Dendritic cell treated with granulocyte-macrophage colony-stimulating factor and Interleukin-4, amounts not matched to agents 40 ng/mL and 50 ng/mL, for 4 days (primary cell): Measurements from ENCODE around the gene CMSS1.
"Not testable (repeated sequence)": the region's sequence is repeated elsewhere in the genome, so short reads cannot be mapped to it uniquely, and the experiment has no call there.

Source experiments
- H3K27ac Mint-ChIP-seq: one replicate; pipeline ENCODE4 v1.8.0; 2022; ENCODE audit warnings: mild to moderate bottlenecking, mixed read lengths
- H3K27me3 Mint-ChIP-seq: one replicate; pipeline ENCODE4 v1.8.0; 2022; ENCODE audit warnings: mild to moderate bottlenecking, mixed read lengths
- H3K36me3 Mint-ChIP-seq: one replicate; pipeline ENCODE4 v1.8.0; 2022; ENCODE audit warnings: low read depth, mixed read lengths
- H3K4me1 Mint-ChIP-seq: one replicate; pipeline ENCODE4 v1.8.0; 2022; ENCODE audit warnings: low read depth, mixed read lengths
- H3K4me3 Mint-ChIP-seq: one replicate; pipeline ENCODE4 v1.8.0; 2022; ENCODE audit warnings: mild to moderate bottlenecking, moderate library complexity, mixed read lengths
- H3K9me3 Mint-ChIP-seq: one replicate; pipeline ENCODE4 v1.8.0; 2022; ENCODE audit warnings: mixed read lengths
- intact Hi-C: fragments of 100-400 bp; cut with micrococcal nuclease; formaldehyde crosslinking; loops from one replicate; pipeline ENCODE4 v1.15.0; 2022

Gene CMSS1

DNA sequence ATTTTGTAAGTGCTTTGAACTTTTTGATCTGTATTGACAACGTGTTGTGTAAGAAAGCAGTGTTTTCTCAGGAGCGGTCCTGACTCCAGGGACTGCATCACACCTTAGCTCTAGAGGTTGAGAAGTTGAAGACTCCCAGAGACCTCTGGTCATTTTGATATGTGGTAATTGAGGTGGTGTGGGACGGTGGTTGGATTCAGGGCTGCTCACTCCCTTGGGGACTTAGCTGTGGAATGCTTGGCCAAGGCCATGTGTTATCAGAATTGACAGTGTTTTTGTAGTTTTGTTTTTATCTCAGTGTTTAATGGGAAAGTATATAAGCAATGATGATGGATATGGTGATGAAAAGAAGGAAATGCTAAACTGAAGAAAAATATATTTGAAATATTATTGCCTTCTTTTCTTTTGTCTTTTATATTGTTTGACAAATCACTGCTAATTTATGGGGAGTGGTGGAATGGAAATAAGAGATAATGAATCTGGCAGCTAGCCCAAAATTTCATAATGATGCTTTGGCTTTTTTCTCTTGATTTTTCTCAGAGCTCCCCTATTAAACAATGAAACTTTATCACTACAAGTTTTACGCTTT, 16.0 kb downstream of the CMSS1 start:
- H3K27me3 Mint-ChIP-seq = no peaks in the 10 kb centered on the region
- no peaks in the 10 kb centered on the region for H3K9me3 Mint-ChIP-seq
- H3K4me1 Mint-ChIP-seq = peaks cover 4% of the 10 kb centered on the region
- H3K27ac Mint-ChIP-seq = no peak overlapping the region
- no peaks in the 10 kb centered on the region for H3K36me3 Mint-ChIP-seq
- intact Hi-C loops = loop anchor here (5.0 kb wide), 1 partner anchor 759 kb away; no protein-coding TSS in a partner anchor
- no peak overlapping the region for H3K4me3 Mint-ChIP-seq

DNA sequence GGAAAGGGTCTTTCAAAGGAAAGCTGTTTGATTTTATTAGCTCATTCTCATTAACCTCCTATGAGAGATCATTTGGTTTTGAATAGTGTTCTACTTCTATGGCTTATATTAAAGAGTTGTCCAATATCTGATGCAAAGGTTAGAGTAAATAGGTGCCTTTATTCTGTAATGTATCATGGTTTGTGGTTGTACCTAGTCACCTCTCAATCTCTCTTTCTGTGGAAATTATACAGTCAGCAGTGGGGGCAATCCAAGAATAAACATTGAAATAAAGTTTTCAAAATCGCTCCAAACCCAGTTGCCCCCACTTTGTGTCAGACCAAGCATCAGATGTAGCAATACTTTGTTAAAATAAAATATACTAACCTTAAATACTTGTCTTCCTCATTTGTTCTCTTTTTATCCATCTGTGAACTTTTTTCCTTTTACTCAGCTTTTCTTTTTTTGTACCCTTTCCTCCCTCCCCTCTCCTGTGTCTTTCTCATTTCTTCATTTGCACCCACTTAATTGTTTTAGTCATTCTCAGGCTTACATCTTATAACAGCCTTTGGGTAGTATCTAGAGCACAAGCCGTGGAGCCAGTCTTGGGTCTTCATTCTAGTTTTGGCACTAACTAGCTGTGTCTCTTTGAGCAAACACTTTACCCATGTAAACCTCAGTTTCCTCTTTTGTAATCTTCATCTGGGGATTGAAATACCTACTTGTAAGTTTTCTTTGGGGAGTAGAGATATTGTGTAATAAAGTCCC, 16.7 kb downstream of the CMSS1 start:
- intact Hi-C loops = loop anchor here (5.0 kb wide), 1 partner anchor 758 kb away; no protein-coding TSS in a partner anchor
- Mint-ChIP-seq H3K36me3 (no peaks in the 10 kb centered on the region), H3K27ac (no peak overlapping the region), H3K9me3 (no peaks in the 10 kb centered on the region), H3K27me3 (no peaks in the 10 kb centered on the region), H3K4me3 (no peak overlapping the region), H3K4me1 (peaks cover 4% of the 10 kb centered on the region)

GRCh38 chr3:99836681-99837080, 19.0 kb downstream of the CMSS1 start:
- no peak overlapping the region for H3K4me3 Mint-ChIP-seq
- H3K9me3 Mint-ChIP-seq = no peaks in the 10 kb centered on the region
- no peak overlapping the region for H3K27ac Mint-ChIP-seq
- no peaks in the 10 kb centered on the region for H3K27me3 Mint-ChIP-seq
- H3K4me1 Mint-ChIP-seq = no peaks in the 10 kb centered on the region
- intact Hi-C loops = no loop called here
- H3K36me3 Mint-ChIP-seq = no peaks in the 10 kb centered on the region

GRCh38 chr3:99837715-99838114, 20.1 kb downstream of the CMSS1 start:
- Mint-ChIP-seq H3K36me3 (no peaks in the 10 kb centered on the region), H3K9me3 (no peaks in the 10 kb centered on the region), H3K4me1 (no peaks in the 10 kb centered on the region), H3K27me3 (no peaks in the 10 kb centered on the region), H3K4me3 (no peak overlapping the region), H3K27ac (no peak overlapping the region)
- intact Hi-C loops = no loop called here

- no peaks in the 10 kb centered on the region for H3K4me1 Mint-ChIP-seq
- no peaks in the 10 kb centered on the region for H3K9me3 Mint-ChIP-seq
- no peak overlapping the region for H3K4me3 Mint-ChIP-seq
- no peak overlapping the region for H3K27ac Mint-ChIP-seq
- H3K36me3 Mint-ChIP-seq = no peaks in the 10 kb centered on the region
- intact Hi-C loops = no loop called here
- no peaks in the 10 kb centered on the region for H3K27me3 Mint-ChIP-seq
These were observed 21.1 kb downstream of the CMSS1 start for GRCh38 chr3:99838755-99839154.

DNA sequence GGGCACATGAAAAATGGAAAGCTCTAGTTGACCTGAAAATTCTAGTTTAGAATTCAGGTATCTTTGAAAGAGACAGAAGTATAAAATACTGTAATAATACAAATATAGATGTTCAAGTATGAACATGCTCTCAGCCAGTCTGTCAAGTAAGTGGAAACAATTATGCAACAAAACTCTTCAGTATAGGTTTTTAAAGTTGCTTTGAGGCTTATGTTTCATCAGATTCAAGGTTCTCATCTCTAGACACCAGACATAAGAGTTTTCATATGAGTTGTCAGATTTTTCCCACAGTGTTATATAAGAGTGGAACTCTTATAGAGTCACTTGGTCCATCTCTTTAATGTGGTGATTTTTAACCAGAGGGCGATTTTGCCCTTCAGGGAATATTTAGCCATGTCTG, 22.0 kb downstream of the CMSS1 start:
- no peaks in the 10 kb centered on the region for H3K36me3 Mint-ChIP-seq
- intact Hi-C loops = loop anchor here (5.0 kb wide), 1 partner anchor 233 kb away; no protein-coding TSS in a partner anchor
- peaks cover 3% of the 10 kb centered on the region for H3K4me1 Mint-ChIP-seq
- H3K27ac Mint-ChIP-seq = no peak overlapping the region
- no peaks in the 10 kb centered on the region for H3K27me3 Mint-ChIP-seq
- no peaks in the 10 kb centered on the region for H3K9me3 Mint-ChIP-seq
- H3K4me3 Mint-ChIP-seq = no peak overlapping the region

- not testable (repeated sequence) for H3K9me3 Mint-ChIP-seq, H3K27me3 Mint-ChIP-seq, H3K4me3 Mint-ChIP-seq, H3K36me3 Mint-ChIP-seq, H3K27ac Mint-ChIP-seq
- intact Hi-C loops = loop anchor here (5.0 kb wide), 1 partner anchor 230 kb away; no protein-coding TSS in a partner anchor
- H3K4me1 Mint-ChIP-seq = peaks cover 23% of the 10 kb centered on the region
These were observed 24.3 kb downstream of the CMSS1 start for GRCh38 chr3:99841949-99842348.

DNA sequence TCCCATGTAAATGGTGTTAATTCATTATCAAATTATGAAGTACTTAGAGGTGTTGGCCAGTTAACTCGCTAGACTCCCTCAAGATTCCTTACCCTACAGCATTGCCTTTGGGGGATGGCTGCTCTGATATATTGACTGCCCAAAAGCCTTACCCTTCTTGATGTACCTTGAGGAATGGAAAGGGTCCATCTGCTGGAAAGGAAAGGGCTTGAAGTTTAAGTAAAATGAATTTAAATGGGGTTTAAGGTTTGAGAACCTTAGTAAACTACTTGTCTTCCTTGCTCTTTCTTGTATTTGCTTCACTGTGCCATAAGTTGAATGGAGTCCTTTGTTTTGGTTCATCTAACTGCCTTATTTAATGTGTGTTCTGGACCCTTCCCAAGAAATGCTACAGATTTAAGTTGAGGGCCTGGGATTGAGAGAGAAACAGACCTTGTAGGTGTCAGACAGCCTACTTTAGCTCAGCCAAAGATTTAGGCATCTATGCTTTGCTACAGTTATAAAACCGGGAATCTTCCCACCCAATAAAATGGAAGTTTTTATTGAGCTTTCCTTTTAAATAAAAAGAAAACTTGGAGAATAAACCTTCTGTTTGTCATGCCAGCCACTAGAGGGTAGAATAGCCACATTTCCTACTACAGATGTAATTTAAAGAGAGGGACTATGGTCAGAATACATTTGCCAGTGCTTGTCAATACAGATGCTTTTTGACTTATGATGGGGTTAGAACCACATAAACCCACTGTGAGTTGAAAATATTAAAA, 25.3 kb downstream of the CMSS1 start:
- Mint-ChIP-seq H3K27ac (no peak overlapping the region), H3K4me3 (no peak overlapping the region), H3K4me1 (peaks cover 23% of the 10 kb centered on the region), H3K36me3 (no peaks in the 10 kb centered on the region), H3K9me3 (no peaks in the 10 kb centered on the region), H3K27me3 (no peaks in the 10 kb centered on the region)
- intact Hi-C loops = loop anchor here (1.0 to 5.0 kb wide), 2 partner anchors 229 to 411 kb away; no protein-coding TSS in a partner anchor

DNA sequence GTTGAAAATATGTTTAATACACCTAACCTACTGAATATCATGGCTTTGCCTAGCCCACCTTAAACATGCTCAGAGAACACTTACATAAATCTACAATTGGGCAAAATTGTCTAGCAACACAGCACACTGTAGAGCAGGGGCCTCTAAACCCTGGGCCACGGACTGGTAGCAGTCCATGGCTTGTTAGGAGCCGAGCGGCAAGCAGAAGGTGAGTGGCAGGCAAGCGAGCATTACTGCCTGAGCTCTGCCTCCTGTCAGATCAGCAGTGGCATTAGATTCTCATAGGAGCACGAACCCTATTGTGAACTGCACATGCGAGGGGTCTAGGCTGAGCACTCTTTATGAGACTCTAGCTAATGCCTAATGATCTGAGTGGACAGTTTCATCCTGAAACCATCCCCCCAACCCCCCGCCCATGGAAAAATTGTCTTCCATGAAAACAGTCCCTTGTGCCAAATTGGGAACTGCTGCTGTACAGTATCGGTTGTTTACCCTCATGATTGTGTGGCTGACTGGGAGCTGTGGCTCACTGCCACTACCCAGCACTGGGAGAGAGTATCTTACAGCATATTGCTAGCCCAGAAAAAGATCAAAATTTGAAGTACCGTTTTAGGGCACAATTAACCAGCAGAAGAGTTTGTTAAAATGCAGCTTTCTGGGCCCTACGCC, 26.1 kb downstream of the CMSS1 start:
- Mint-ChIP-seq H3K36me3 (no peaks in the 10 kb centered on the region), H3K4me1 (peaks cover 23% of the 10 kb centered on the region), H3K27me3 (no peaks in the 10 kb centered on the region), H3K9me3 (no peaks in the 10 kb centered on the region), H3K4me3 (no peak overlapping the region), H3K27ac (no peak overlapping the region)
- intact Hi-C loops = loop anchor here (1.0 to 5.0 kb wide), 2 partner anchors 229 to 411 kb away; no protein-coding TSS in a partner anchor

DNA sequence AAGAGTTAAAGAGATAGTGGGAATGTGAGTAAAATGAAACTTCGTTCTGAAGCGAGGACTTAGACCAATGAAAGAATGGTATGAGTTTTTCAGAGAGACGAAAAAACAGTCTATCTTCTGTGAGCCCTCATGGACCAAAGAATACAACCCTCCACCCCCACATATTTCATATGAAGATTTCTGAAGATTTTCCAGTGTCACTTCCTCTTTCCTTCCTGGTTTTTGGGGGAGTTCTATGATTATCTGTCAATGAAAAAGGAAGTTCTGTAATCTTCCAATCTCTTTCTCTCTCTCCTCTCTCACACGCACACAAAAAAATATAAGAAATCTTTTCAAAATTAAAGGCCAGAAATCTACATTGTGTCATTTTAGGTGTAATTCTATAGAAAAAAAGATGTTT, 27.7 kb downstream of the CMSS1 start:
- H3K36me3 Mint-ChIP-seq = no peaks in the 10 kb centered on the region
- intact Hi-C loops = no loop called here
- H3K9me3 Mint-ChIP-seq = no peaks in the 10 kb centered on the region
- peaks cover 23% of the 10 kb centered on the region for H3K4me1 Mint-ChIP-seq
- peak overlapping the region; percentile 46 for H3K27ac Mint-ChIP-seq
- no peak overlapping the region for H3K4me3 Mint-ChIP-seq
- no peaks in the 10 kb centered on the region for H3K27me3 Mint-ChIP-seq

- Mint-ChIP-seq H3K9me3 (no peaks in the 10 kb centered on the region), H3K36me3 (no peaks in the 10 kb centered on the region), H3K27me3 (no peaks in the 10 kb centered on the region), H3K4me3 (no peak overlapping the region), H3K4me1 (peaks cover 23% of the 10 kb centered on the region), H3K27ac (peak overlapping the region; percentile 48)
- intact Hi-C loops = no loop called here
These were observed 28.3 kb downstream of the CMSS1 start for GRCh38 chr3:99845999-99846398.

- Mint-ChIP-seq H3K36me3 (no peaks in the 10 kb centered on the region), H3K4me3 (no peak overlapping the region), H3K4me1 (peaks cover 23% of the 10 kb centered on the region), H3K27ac (peak overlapping the region; percentile 48), H3K9me3 (no peaks in the 10 kb centered on the region), H3K27me3 (no peaks in the 10 kb centered on the region)
- intact Hi-C loops = no loop called here
These were observed 29.0 kb downstream of the CMSS1 start for GRCh38 chr3:99846477-99847160.

DNA sequence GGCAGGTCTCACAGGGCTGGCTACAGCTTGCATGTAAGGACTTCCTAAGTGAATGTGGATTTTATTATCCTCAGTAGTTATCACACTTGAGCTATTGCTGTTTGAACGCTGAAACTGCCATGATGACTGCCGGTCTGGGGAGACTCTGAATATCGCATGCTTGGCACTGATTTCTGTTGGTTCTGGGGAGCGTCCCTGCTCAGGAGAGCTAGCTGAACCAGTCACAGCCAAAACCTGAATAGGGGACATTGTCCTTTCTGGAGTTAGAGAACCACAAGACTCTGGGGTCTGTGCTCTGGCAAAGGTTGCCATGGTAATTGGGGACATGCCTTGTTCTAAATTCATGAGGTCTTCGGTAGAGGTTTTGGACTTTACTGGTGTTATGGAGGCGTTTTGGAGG, 30.8 kb downstream of the CMSS1 start:
- Mint-ChIP-seq H3K4me1 (peaks cover 23% of the 10 kb centered on the region), H3K9me3 (no peaks in the 10 kb centered on the region), H3K27ac (no peak overlapping the region), H3K36me3 (no peaks in the 10 kb centered on the region), H3K4me3 (no peak overlapping the region), H3K27me3 (no peaks in the 10 kb centered on the region)
- intact Hi-C loops = no loop called here
